Dermis microvascular lymphatic vessel endothelial cell (primary cell): Measurements from ENCODE around the gene PHF2. TPM values are rescaled to one million over a fixed set of nuclear protein-coding genes. Genes with fewer than 3 reads are reported as not detected.

ENCODE experiments used
- DNase-seq, 2 donors: peaks; one replicate each; pipeline versions ENCODE4 v3.0.0 to v3.0.0-alpha.2; 2010; ENCODE audit warnings: low read depth in 2 of 2
- total RNA-seq: library from RNA; depleted of rRNA; stranded (reverse); fragments of >200 nt; gene quantifications from 2 replicates; pipeline ENCODE4 v1.2.1, GENCODE V29; 2014

The PHF2 gene
- total RNA-seq, 1 donor from 2014 or later: 11.7 TPM

- DNase-seq: no peak
Measured at GRCh38 chr9:93585695-93586094, 9.3 kb downstream of the PHF2 start.

- DNase-seq: no peak
Measured at GRCh38 chr9:93586290-93587057, 10.1 kb downstream of the PHF2 start.

- DNase-seq: no peak
Measured at GRCh38 chr9:93587284-93587650, 10.9 kb downstream of the PHF2 start.

- no peak for DNase-seq
Measured at GRCh38 chr9:93587651-93588347, 11.4 kb downstream of the PHF2 start.

- peak in 1 of 2 donors; percentile 29 for DNase-seq
Measured at GRCh38 chr9:93588641-93589609, 12.5 kb downstream of the PHF2 start.

- peak; percentile 41 to 58 for DNase-seq
Measured at GRCh38 chr9:93589688-93590087, 13.3 kb downstream of the PHF2 start.

- DNase-seq: no peak
Measured at GRCh38 chr9:93590609-93591234, 14.3 kb downstream of the PHF2 start.

- no peak for DNase-seq
Measured at GRCh38 chr9:93591301-93592007, 15.1 kb downstream of the PHF2 start.

GRCh38 chr9:93592008-93592642 lies 15.7 kb downstream of the PHF2 start:
- DNase-seq: no peak

GRCh38 chr9:93592643-93593021 lies 16.2 kb downstream of the PHF2 start:
- no peak for DNase-seq

- DNase-seq: no peak
Measured at GRCh38 chr9:93593144-93593658, 16.8 kb downstream of the PHF2 start.

- no peak for DNase-seq
Measured at GRCh38 chr9:93594041-93594756, 17.8 kb downstream of the PHF2 start.

GRCh38 chr9:93595461-93595860 lies 19.1 kb downstream of the PHF2 start:
- DNase-seq: no peak

GRCh38 chr9:93595861-93596365 lies 19.5 kb downstream of the PHF2 start:
- no peak for DNase-seq

- no peak for DNase-seq
Measured at GRCh38 chr9:93596399-93596798, 20.0 kb downstream of the PHF2 start.

GRCh38 chr9:93597142-93597706 lies 20.8 kb downstream of the PHF2 start:
- DNase-seq: no peak

GRCh38 chr9:93597871-93598646 lies 21.7 kb downstream of the PHF2 start:
- no peak for DNase-seq

- DNase-seq: peak in 1 of 2 donors; percentile 57
Measured at GRCh38 chr9:93598647-93599241, 22.4 kb downstream of the PHF2 start.
